Measurements from ENCODE around the gene SNAI3.

SNAI3 gene

DNA sequence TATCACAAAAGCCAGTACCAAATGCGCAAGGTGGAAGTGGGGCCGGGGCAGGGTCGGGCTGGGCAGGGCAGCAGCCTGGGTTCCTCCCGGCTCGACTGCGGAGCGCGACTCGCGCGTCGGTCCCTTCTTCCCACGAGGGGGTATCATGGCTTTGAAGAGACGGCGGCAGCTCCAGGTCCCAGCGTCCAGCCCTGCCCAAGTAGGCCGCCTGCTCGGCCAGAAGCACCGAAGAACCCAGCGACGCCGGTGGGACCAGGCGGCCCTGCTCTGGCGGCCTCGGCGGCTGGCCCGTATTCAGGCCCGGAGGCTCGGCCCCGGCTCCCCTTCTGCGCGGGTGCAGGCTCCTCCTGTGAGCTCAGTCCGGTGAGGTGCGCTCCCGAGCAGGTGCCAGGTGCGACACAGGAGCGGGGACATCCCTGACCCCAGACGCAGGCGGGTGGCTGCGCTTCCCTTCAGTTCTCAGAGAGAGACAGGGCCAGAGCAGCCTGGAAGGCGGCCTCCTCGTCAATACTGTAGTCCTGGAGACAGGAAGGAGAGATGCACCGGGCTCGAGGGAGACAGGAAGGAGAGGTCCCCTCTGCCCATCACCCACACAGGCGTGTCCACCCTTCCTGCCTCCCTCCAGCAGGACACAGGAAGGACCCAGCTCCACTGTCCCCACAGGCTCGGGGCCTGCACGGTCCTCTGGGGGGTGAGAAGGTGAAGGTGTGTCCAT, 11.0 kb upstream of the SNAI3 start:
- no peak overlapping the region for H3K27ac ChIP-seq (ENCODE audit: low read depth, low read length)
- TF ChIP-seq, protein P1, sequence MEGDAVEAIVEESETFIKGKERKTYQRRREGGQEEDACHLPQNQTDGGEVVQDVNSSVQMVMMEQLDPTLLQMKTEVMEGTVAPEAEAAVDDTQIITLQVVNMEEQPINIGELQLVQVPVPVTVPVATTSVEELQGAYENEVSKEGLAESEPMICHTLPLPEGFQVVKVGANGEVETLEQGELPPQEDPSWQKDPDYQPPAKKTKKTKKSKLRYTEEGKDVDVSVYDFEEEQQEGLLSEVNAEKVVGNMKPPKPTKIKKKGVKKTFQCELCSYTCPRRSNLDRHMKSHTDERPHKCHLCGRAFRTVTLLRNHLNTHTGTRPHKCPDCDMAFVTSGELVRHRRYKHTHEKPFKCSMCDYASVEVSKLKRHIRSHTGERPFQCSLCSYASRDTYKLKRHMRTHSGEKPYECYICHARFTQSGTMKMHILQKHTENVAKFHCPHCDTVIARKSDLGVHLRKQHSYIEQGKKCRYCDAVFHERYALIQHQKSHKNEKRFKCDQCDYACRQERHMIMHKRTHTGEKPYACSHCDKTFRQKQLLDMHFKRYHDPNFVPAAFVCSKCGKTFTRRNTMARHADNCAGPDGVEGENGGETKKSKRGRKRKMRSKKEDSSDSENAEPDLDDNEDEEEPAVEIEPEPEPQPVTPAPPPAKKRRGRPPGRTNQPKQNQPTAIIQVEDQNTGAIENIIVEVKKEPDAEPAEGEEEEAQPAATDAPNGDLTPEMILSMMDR (IDR thresholded peaks at IDR 0.05; ENCODE audit: low read depth, low read length, poor library complexity, severe bottlenecking), result no peak
- no peak for TF ChIP-seq EZH2phosphoT487 (IDR thresholded peaks at IDR 0.05; ENCODE audit: borderline replicate concordance, low read length)
- H3K4me2 ChIP-seq (ENCODE audit: low read length), result no peak overlapping the region
- peaks cover 26% of the 10 kb centered on the region for H3K4me1 ChIP-seq (ENCODE audit: control insufficient read depth, low read length)
- no peaks in the 10 kb centered on the region for H3K27me3 ChIP-seq (ENCODE audit: control insufficient read depth, low read length)
- no peaks in the 10 kb centered on the region for H3K9me3 ChIP-seq (ENCODE audit: control insufficient read depth, insufficient read depth, low read length)
- peaks cover 42% of the 10 kb centered on the region for H3K36me3 ChIP-seq (ENCODE audit: control insufficient read depth, low read length)
- H4K20me1 ChIP-seq (ENCODE audit: control insufficient read depth, insufficient read depth, low read depth, low read length), result no peaks in the 10 kb centered on the region
- no peaks in the 10 kb centered on the region for H3K9me2 ChIP-seq (replicated peaks; ENCODE audit: control insufficient read depth, low read length)
- H3F3A ChIP-seq (ENCODE audit: control insufficient read depth, insufficient read depth), result peaks cover 3% of the 10 kb centered on the region; the same call in 1 of the 2 replicates
- no peak overlapping the region for H3K4me3 ChIP-seq (ENCODE audit: low read length)
- H3K79me2 ChIP-seq (ENCODE audit: control insufficient read depth, low read length), result peaks cover 18% of the 10 kb centered on the region

DNA sequence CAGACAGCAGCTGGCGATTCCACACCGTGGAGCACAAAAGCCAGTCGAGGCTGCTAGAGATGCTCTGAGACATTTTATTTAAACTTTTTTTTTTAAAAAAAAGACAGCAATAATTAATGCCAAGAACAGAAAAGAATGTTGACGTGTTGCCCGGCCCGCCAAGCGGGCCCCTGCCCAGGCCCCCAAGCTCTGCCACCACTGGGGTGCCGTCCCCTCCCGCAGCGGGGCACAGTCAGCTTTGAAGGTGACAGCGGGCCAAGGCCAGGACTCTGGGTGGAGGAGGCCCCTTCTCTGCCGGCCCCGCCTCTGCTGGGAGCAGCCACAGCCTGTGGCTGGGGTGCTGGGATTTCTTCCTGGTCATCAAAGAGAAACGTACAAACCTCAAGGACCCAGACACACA, 10.1 kb upstream of the SNAI3 start:
- TF ChIP-seq, protein P1 (IDR thresholded peaks at IDR 0.05; ENCODE audit: low read depth, low read length, poor library complexity, severe bottlenecking), result no peak
- no peak for TF ChIP-seq EZH2phosphoT487 (IDR thresholded peaks at IDR 0.05; ENCODE audit: borderline replicate concordance, low read length)
- Histone ChIP-seq H3K9me3 (ENCODE audit: control insufficient read depth, insufficient read depth, low read length) (no peaks in the 10 kb centered on the region), H3K36me3 (ENCODE audit: control insufficient read depth, low read length) (peaks cover 39% of the 10 kb centered on the region), H3K27ac (ENCODE audit: low read depth, low read length) (no peak overlapping the region), H3K9me2 (replicated peaks; ENCODE audit: control insufficient read depth, low read length) (no peaks in the 10 kb centered on the region), H3K4me3 (ENCODE audit: low read length) (no peak overlapping the region), H3F3A (ENCODE audit: control insufficient read depth, insufficient read depth) (no peaks in the 10 kb centered on the region), H3K4me1 (ENCODE audit: control insufficient read depth, low read length) (peaks cover 25% of the 10 kb centered on the region), H4K20me1 (ENCODE audit: control insufficient read depth, insufficient read depth, low read depth, low read length) (no peaks in the 10 kb centered on the region), H3K27me3 (ENCODE audit: control insufficient read depth, low read length) (no peaks in the 10 kb centered on the region), H3K79me2 (ENCODE audit: control insufficient read depth, low read length) (peaks cover 10% of the 10 kb centered on the region), H3K4me2 (ENCODE audit: low read length) (no peak overlapping the region)

GRCh38 chr16:88695753-88696152, 9.4 kb upstream of the SNAI3 start:
- Histone ChIP-seq H4K20me1 (ENCODE audit: control insufficient read depth, insufficient read depth, low read depth, low read length) (no peaks in the 10 kb centered on the region), H3K4me1 (ENCODE audit: control insufficient read depth, low read length) (peaks cover 19% of the 10 kb centered on the region), H3K9me2 (replicated peaks; ENCODE audit: control insufficient read depth, low read length) (no peaks in the 10 kb centered on the region), H3K4me2 (ENCODE audit: low read length) (no peak overlapping the region), H3K9me3 (ENCODE audit: control insufficient read depth, insufficient read depth, low read length) (no peaks in the 10 kb centered on the region), H3K27me3 (ENCODE audit: control insufficient read depth, low read length) (no peaks in the 10 kb centered on the region), H3K27ac (ENCODE audit: low read depth, low read length) (no peak overlapping the region), H3F3A (ENCODE audit: control insufficient read depth, insufficient read depth) (no peaks in the 10 kb centered on the region), H3K36me3 (ENCODE audit: control insufficient read depth, low read length) (peaks cover 39% of the 10 kb centered on the region), H3K4me3 (ENCODE audit: low read length) (no peak overlapping the region), H3K79me2 (ENCODE audit: control insufficient read depth, low read length) (peaks cover 6% of the 10 kb centered on the region)
- TF ChIP-seq, protein P1 (IDR thresholded peaks at IDR 0.05; ENCODE audit: low read depth, low read length, poor library complexity, severe bottlenecking), result no peak

All from DOHH2 (cell line).